ENCODE data around the gene FXYD3.

FXYD3 gene

DNA sequence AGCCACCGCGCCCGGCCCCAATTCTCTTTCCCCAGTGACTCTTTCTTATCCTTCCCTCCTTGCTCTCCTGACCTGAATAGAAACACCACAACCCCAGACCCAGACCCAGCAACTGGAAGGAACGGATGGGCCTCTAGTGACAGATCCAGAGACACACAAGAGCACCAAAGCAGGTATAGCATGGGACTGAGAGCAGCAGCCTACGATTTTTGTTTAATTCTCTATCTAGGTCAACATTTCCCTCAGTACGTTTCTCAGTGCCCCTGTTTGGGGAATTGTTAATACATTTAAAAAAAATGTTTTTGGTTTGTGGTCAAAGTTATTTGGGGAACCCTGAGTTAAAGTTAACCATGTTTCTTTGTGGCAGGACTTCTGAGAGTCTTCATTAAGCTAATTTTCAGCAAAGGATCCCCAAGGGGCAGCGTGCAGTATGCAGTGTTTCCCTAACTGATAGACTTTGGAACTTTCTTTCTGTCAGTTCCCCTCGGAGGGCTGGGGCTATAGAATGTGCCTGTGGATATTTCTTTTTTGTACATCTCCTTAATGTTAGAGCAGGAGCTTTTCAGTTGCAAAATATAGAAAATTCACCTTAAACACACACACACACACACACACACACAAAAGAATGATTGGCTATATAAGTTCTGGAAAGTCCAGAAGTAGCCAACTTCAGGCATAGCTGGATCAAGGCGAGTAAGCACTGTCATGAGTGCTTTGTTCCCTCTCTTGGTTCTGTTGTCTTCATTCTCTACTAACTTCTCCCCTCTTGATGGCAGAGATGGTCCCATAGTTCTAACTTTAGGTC lies 45.2 kb downstream of the FXYD3 start:
- Histone ChIP-seq H3K27ac (ENCODE audit: low read length) (no peak overlapping the region), H3K36me3 (ENCODE audit: insufficient read depth, low read depth, low read length) (peaks cover 86% of the 10 kb centered on the region), H3K9me3 (ENCODE audit: insufficient read depth, low read depth, low read length) (peaks cover 7% of the 10 kb centered on the region; the same call in 1 of the 2 replicates), H3K27me3 (ENCODE audit: insufficient read depth, low read length) (peaks cover 2% of the 10 kb centered on the region; the same call in 1 of the 2 replicates), H3K4me1 (ENCODE audit: insufficient read depth, low read length) (peaks cover 1% of the 10 kb centered on the region; the same call in 1 of the 2 replicates), H3K4me3 (ENCODE audit: low read length) (no peak overlapping the region), H3K9ac (ENCODE audit: low read depth, low read length) (no peak overlapping the region)

DNA sequence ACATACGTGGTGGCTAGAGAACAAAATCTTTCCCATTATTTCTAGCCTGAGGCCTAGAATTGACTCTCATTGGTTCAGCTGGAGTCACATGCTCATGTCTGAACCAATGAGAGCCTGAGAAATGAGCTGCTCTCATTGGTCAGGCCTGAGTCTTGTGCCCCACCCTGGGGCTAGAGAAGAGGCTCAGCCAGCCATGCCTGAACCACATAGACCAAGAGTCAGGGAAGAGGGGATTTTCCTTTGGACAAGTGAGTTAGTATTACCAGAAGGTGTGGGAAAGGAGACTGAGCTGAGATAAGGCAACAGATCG lies 45.8 kb downstream of the FXYD3 start:
- H3K4me1 ChIP-seq (ENCODE audit: insufficient read depth, low read length) = no peaks in the 10 kb centered on the region
- H3K9ac ChIP-seq (ENCODE audit: low read depth, low read length) = no peak overlapping the region
- H3K36me3 ChIP-seq (ENCODE audit: insufficient read depth, low read depth, low read length) = peaks cover 92% of the 10 kb centered on the region
- H3K27me3 ChIP-seq (ENCODE audit: insufficient read depth, low read length) = no peaks in the 10 kb centered on the region
- H3K27ac ChIP-seq (ENCODE audit: low read length) = no peak overlapping the region
- H3K9me3 ChIP-seq (ENCODE audit: insufficient read depth, low read depth, low read length) = peaks cover 12% of the 10 kb centered on the region; the same call in 1 of the 2 replicates
- no peak overlapping the region for H3K4me3 ChIP-seq (ENCODE audit: low read length)

DNA sequence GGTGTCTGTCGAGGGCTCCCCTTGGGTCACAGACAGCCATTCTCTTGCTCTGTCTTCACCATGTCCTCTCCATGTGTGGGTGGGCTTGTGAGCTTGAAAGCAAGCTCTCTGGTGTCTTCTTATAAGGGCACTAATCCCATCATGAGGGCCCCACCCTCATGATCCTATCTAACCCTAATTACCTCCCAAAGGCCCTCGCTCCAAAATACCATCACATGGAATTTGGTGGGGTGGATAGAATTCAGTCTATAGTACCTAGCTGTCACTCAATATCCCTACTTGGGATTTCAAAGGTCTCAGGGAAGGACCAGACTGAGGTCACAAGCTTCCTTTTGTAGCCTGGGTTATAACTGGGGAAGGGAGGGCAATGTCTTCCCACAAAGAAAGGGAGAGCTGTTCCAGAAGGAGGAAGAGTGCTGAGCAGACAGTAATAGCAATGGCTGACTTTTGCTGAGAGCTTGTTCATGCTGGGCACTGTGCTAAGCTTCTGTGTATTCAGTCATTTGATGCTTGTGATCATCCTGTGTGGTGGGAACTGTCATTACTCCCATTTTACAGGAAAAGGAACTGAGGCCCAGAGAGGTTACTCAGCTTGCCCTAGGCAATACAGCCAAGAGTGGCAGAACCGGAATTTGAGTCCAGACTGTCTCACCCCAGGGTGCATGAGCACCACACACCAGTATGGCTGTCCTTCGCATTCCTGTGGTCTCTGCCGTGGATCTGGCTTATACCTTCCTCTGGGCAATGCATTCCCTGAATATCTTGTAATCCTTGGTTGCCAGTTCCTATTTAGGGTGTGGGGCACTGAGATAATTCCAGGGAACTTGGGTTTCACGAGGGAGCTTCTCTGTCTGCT lies 47.1 kb downstream of the FXYD3 start:
- Histone ChIP-seq H3K27ac (ENCODE audit: low read length) (no peak overlapping the region), H3K4me1 (ENCODE audit: insufficient read depth, low read length) (no peaks in the 10 kb centered on the region), H3K9ac (ENCODE audit: low read depth, low read length) (no peak overlapping the region), H3K4me3 (ENCODE audit: low read length) (no peak overlapping the region), H3K27me3 (ENCODE audit: insufficient read depth, low read length) (no peaks in the 10 kb centered on the region), H3K36me3 (ENCODE audit: insufficient read depth, low read depth, low read length) (peaks cover 95% of the 10 kb centered on the region), H3K9me3 (ENCODE audit: insufficient read depth, low read depth, low read length) (peaks cover 15% of the 10 kb centered on the region; the same call in 1 of the 2 replicates)

DNA sequence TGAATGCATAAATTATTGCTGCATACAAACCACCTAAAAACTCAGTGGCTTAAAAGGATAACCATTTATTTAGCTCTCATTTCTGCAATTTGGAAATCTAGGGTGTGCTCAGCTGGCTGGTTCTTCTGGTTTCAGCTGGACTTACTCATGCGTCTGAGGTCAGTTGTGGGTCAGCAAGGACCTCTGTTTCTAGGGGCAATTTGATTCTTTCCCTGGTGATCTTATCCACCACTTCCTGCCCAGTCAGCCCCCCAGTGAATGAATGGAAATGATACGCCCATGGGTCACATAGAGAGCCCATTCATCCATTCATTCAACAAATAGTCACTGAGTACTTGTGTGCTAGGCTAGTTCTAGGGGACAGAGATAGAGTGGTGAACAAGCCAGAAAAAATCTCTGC lies 48.8 kb downstream of the FXYD3 start:
- H3K4me1 ChIP-seq (ENCODE audit: insufficient read depth, low read length) = no peaks in the 10 kb centered on the region

DNA sequence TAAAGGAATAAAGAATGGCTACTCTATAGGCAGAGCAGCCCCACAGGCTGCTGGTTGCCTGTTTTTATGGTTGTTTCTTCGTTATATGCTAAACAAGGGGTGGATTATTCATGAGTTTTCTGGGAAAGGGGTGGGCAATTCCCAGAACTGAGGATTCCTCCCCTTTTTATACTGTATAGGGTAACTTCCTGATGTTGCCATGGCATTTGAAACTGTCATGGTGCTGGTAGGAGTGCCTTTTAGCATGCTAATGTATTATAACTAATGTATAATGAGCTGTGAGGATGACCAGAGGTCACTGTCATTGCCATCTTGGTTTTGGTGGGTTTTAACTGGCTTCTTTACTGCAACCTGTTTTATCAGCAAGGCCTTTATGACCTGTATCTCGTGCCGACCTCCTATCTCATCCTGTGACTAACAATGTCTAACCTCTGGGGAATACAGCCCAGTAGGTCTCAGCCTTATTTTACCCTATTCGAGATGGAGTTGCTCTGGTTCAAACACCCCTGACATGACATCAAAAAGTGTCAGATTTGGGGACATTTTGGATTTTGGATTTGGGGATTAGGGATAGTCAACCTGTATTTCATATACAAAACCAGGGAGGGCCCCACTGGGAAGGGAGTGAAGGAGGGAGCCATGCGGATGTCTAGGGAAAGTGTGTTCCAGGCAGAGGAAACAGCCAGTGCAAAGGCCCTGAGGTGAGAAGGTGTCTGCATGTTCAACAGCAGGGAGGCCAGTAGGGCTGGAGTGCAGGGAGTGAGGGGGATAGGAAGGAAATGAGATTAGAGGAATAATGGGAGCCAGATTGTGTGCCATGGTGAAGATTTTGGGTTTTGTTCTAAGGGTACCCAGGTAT lies 49.8 kb downstream of the FXYD3 start:
- Histone ChIP-seq H3K9ac (ENCODE audit: low read depth, low read length) (no peak overlapping the region), H3K27me3 (ENCODE audit: insufficient read depth, low read length) (no peaks in the 10 kb centered on the region), H3K9me3 (ENCODE audit: insufficient read depth, low read depth, low read length) (peaks cover 15% of the 10 kb centered on the region; the same call in 1 of the 2 replicates), H3K4me3 (ENCODE audit: low read length) (no peak overlapping the region), H3K36me3 (ENCODE audit: insufficient read depth, low read depth, low read length) (peaks cover 87% of the 10 kb centered on the region), H3K27ac (ENCODE audit: low read length) (no peak overlapping the region), H3K4me1 (ENCODE audit: insufficient read depth, low read length) (no peaks in the 10 kb centered on the region)

More for the DNA sequence above, 48.8 kb downstream of the FXYD3 start:
- peaks cover 83% of the 10 kb centered on the region for H3K36me3 ChIP-seq (ENCODE audit: insufficient read depth, low read depth, low read length)
- no peak overlapping the region for H3K27ac ChIP-seq (ENCODE audit: low read length)
- no peaks in the 10 kb centered on the region for H3K27me3 ChIP-seq (ENCODE audit: insufficient read depth, low read length)
- H3K9ac ChIP-seq (ENCODE audit: low read depth, low read length) = no peak overlapping the region
- peaks cover 15% of the 10 kb centered on the region; the same call in 1 of the 2 replicates for H3K9me3 ChIP-seq (ENCODE audit: insufficient read depth, low read depth, low read length)
- no peak overlapping the region for H3K4me3 ChIP-seq (ENCODE audit: low read length)

DNA sequence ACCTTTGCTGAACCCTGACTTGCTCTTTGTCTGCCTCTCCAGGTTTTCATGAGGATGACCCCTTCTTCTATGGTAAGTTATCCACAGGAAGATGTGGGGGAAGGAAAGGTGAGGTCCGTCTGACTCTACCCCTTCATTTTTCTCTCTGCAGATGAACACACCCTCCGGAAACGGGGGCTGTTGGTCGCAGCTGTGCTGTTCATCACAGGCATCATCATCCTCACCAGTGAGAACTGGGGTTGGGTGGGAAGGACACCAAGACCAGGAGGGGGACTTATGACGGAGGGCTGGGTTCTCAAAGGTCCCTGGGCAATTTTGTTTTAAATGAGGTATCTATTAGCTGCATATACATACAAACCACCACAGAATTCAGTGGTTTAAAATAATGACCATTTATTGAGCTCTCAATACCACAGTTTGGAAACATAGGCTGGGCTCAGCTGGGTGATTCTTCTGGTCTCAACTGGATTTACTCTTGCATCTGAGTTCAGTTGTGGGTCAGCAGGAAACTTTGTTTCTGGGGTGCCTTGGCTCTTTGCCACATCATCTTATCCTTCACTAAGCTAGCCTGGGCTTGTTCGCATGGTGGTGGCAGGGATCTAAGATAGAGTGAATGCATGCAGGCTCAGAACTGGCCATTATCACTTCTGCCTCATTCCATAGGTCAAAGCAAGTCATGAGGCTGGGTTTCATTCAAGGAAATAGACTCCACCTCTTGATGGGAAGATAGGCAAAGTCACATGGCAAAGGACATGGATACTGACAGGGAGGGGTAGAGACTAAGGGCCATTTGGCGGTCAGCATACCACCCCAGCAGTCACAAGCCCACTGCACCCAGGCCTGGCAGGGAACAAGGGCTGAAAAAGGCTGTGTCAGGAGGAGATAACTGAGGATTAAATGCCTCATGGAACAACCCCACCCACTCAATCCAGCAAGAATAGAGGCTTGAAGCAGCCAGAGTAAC lies 50.8 kb downstream of the FXYD3 start:
- Histone ChIP-seq H3K4me1 (ENCODE audit: insufficient read depth, low read length) (no peaks in the 10 kb centered on the region), H3K27me3 (ENCODE audit: insufficient read depth, low read length) (no peaks in the 10 kb centered on the region), H3K27ac (ENCODE audit: low read length) (no peak overlapping the region), H3K4me3 (ENCODE audit: low read length) (no peak overlapping the region), H3K36me3 (ENCODE audit: insufficient read depth, low read depth, low read length) (peaks cover 80% of the 10 kb centered on the region), H3K9me3 (ENCODE audit: insufficient read depth, low read depth, low read length) (peaks cover 10% of the 10 kb centered on the region; the same call in 1 of the 2 replicates), H3K9ac (ENCODE audit: low read depth, low read length) (no peak overlapping the region)

GRCh38 chr19:35167251-35168119 lies 51.9 kb downstream of the FXYD3 start:
- Histone ChIP-seq H3K9ac (ENCODE audit: low read depth, low read length) (no peak overlapping the region), H3K27me3 (ENCODE audit: insufficient read depth, low read length) (no peaks in the 10 kb centered on the region), H3K9me3 (ENCODE audit: insufficient read depth, low read depth, low read length) (peaks cover 9% of the 10 kb centered on the region; the same call in 1 of the 2 replicates), H3K4me3 (ENCODE audit: low read length) (no peak overlapping the region), H3K27ac (ENCODE audit: low read length) (no peak overlapping the region), H3K4me1 (ENCODE audit: insufficient read depth, low read length) (no peaks in the 10 kb centered on the region), H3K36me3 (ENCODE audit: insufficient read depth, low read depth, low read length) (peaks cover 69% of the 10 kb centered on the region)

DNA sequence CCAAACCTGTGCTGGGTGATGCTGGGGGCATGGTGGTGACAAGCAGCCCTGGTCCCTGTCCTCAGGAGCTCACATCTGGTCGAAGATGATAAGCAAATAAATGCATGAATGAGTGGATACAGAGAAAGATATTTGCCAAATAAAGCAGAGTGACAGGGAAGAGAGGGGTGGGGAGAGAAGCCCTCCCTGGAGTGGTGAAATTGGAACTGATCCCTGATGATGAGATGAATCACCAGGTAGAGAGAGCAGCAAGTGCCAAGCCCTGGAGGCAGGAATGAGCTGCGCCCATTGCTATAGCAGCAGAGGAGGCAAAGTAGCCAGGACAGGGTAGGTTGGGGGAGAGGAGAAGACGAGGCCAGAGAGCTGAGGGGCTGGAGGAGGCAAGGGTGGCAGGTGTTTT lies 52.6 kb downstream of the FXYD3 start:
- no peaks in the 10 kb centered on the region for H3K4me1 ChIP-seq (ENCODE audit: insufficient read depth, low read length)
- H3K36me3 ChIP-seq (ENCODE audit: insufficient read depth, low read depth, low read length) = peaks cover 62% of the 10 kb centered on the region

GRCh38 chr19:35169221-35169995 lies 53.8 kb downstream of the FXYD3 start:
- no peak overlapping the region for H3K4me3 ChIP-seq (ENCODE audit: low read length)
- peaks cover 51% of the 10 kb centered on the region for H3K36me3 ChIP-seq (ENCODE audit: insufficient read depth, low read depth, low read length)
- no peak overlapping the region for H3K9ac ChIP-seq (ENCODE audit: low read depth, low read length)
- H3K9me3 ChIP-seq (ENCODE audit: insufficient read depth, low read depth, low read length) = peaks cover 9% of the 10 kb centered on the region; the same call in 1 of the 2 replicates
- H3K27ac ChIP-seq (ENCODE audit: low read length) = no peak overlapping the region
- no peaks in the 10 kb centered on the region for H3K27me3 ChIP-seq (ENCODE audit: insufficient read depth, low read length)
- no peaks in the 10 kb centered on the region for H3K4me1 ChIP-seq (ENCODE audit: insufficient read depth, low read length)

More for the DNA sequence above, 52.6 kb downstream of the FXYD3 start:
- no peak overlapping the region for H3K27ac ChIP-seq (ENCODE audit: low read length)
- H3K9me3 ChIP-seq (ENCODE audit: insufficient read depth, low read depth, low read length) = peaks cover 9% of the 10 kb centered on the region; the same call in 1 of the 2 replicates
- H3K4me3 ChIP-seq (ENCODE audit: low read length) = no peak overlapping the region
- H3K9ac ChIP-seq (ENCODE audit: low read depth, low read length) = no peak overlapping the region
- no peaks in the 10 kb centered on the region for H3K27me3 ChIP-seq (ENCODE audit: insufficient read depth, low read length)
